GM12878 (cell line): ENCODE measurements around the gene FIG4. TPM values are rescaled to one million over a fixed set of nuclear protein-coding genes. Genes with fewer than 3 reads are reported as not detected.

Experiments
- ATAC-seq: fragments of 200-7000 bp; cut with Tn5 transposase; 3 replicates; pipeline ENCODE4 v1.9.1; 2020; ENCODE audit warnings: mild to moderate bottlenecking, moderate library complexity
- BruUV-seq: library from RNA; stranded (reverse); fragments of 400-500 nt; replicated peaks from 2 replicates; lab custom pipeline; 2021; lab: Mats Ljungman, UMichigan
- CTCF ChIA-PET: fragments of 300-600 bp; sonication (Branson Sonifier 250); formaldehyde crosslinking; extraction: SDS; loops from one replicate; lab custom pipeline; 2021; ENCODE audit warnings: inconsistent platforms; lab: Yijun Ruan, JAX
- POLR2A ChIA-PET: fragments of 350-600 bp; formaldehyde crosslinking; extraction: SDS; loops from one replicate; lab custom pipeline; 2021; ENCODE audit warnings: inconsistent platforms; lab: Charles Lee
- RAD21 ChIA-PET: fragments of 300-600 bp; sonication (Branson Sonifier 250); formaldehyde crosslinking; loops from one replicate; lab custom pipeline; 2023; ENCODE audit warnings: antibody characterized with exemption; ENCODE audit not compliant: unreplicated experiment; lab: Charles Lee
- SMC1A ChIA-PET: fragments of 300-600 bp; sonication (Branson Sonifier 250); formaldehyde crosslinking; loops from one replicate; lab custom pipeline; 2023; ENCODE audit not compliant: unreplicated experiment, uncharacterized antibody; lab: Charles Lee
- DNase-seq: peaks from one replicate; pipeline ENCODE4 v3.0.0-alpha.2; 2011; ENCODE audit warnings: low read depth, low spot score
- FAIRE-seq: peaks from 3 replicates; lab custom pipeline; 2011; peaks lifted over from hg19 to GRCh38; lab: Jason Lieb, UNC
- H2AFZ ChIP-seq: 2 replicates; pipeline ENCODE4 v1.6.0; 2011; ENCODE audit warnings: low read depth, low read length, control low read depth; ENCODE audit not compliant: control insufficient read depth
- H3K27ac ChIP-seq: 2 replicates; pipeline ENCODE4 v1.5.1; 2011; ENCODE audit warnings: control low read depth; ENCODE audit not compliant: control insufficient read depth, insufficient read depth
- H3K27me3 ChIP-seq, 2 experiments: replicated peaks in 1 of 2; 2 replicates each; pipeline versions ENCODE4 v1.6.0 to v1.6.1; 2011; ENCODE audit warnings: low read length in 1 of 2; ENCODE audit not compliant: control insufficient read depth in 2 of 2, insufficient read depth in 2 of 2
- H3K36me3 ChIP-seq, 2 experiments: 2 replicates each; pipeline ENCODE4 v1.5.1; 2011; ENCODE audit warnings: low read length in 1 of 2; ENCODE audit not compliant: control insufficient read depth in 2 of 2, insufficient read depth in 2 of 2
- H3K4me1 ChIP-seq: 2 replicates; pipeline ENCODE4 v1.6.1; 2011; ENCODE audit warnings: mild to moderate bottlenecking, low read length, moderate library complexity, mixed read lengths; ENCODE audit not compliant: control insufficient read depth, insufficient read depth
- H3K4me2 ChIP-seq: 2 replicates; pipeline ENCODE4 v1.6.0; 2011; ENCODE audit warnings: control low read depth; ENCODE audit not compliant: control insufficient read depth, insufficient read depth
- H3K4me3 ChIP-seq: fragments of 200-600 bp; sonication (generic); 2 replicates; pipeline ENCODE4 v1.5.1; 2016
- H3K79me2 ChIP-seq: 2 replicates; pipeline ENCODE4 v1.6.0; 2011; ENCODE audit warnings: low read length; ENCODE audit not compliant: control insufficient read depth, insufficient read depth
- H3K9ac ChIP-seq: 2 replicates; pipeline ENCODE4 v1.8.0; 2011; ENCODE audit warnings: low read length, control low read depth, mixed read lengths; ENCODE audit not compliant: control insufficient read depth, insufficient read depth
- H3K9me3 ChIP-seq: replicated peaks from 3 replicates; pipeline ENCODE4 v1.5.1; 2011; ENCODE audit warnings: mild to moderate bottlenecking, low read length; ENCODE audit not compliant: control insufficient read depth, insufficient read depth
- H4K20me1 ChIP-seq: 2 replicates; pipeline ENCODE4 v1.6.0; 2011; ENCODE audit not compliant: control insufficient read depth, insufficient read depth
- BRCA1 ChIP-seq: IDR thresholded peaks from 2 replicates; pipeline ENCODE4 v1.6.1; 2011; ENCODE audit warnings: low read depth, low read length, improper control_type of control experiment
- CBX3 ChIP-seq: fragments of 200-600 bp; sonication (generic); IDR thresholded peaks from 2 replicates; pipeline ENCODE4 v1.6.1; 2016; ENCODE audit warnings: low read depth, borderline replicate concordance
- ETV6 ChIP-seq, 2 experiments: fragments of 450-650 bp in 1 of 2; IDR thresholded peaks in 1 of 2; conservative IDR thresholded peaks in 1 of 2; 2 replicates each; pipeline ENCODE4 v1.6.1; 2014; ENCODE audit warnings: antibody characterized with exemption in 1 of 2, borderline replicate concordance in 1 of 2, low read depth in 1 of 2, mild to moderate bottlenecking in 1 of 2, moderate library complexity in 1 of 2
- NBN ChIP-seq: fragments of 450-650 bp; IDR thresholded peaks from 2 replicates; pipeline ENCODE4 v1.6.1; 2016
- NR2C1 ChIP-seq: fragments of 450-650 bp; IDR thresholded peaks from 2 replicates; pipeline ENCODE4 v1.6.1; 2017; ENCODE audit warnings: antibody characterized with exemption, mild to moderate bottlenecking, moderate library complexity
- POLR2AphosphoS2 ChIP-seq: IDR thresholded peaks from 2 replicates; pipeline ENCODE4 v1.6.1; 2011; ENCODE audit warnings: low read depth, mild to moderate bottlenecking, low read length, improper control_type of control experiment, moderate library complexity
- SMAD5 ChIP-seq: IDR thresholded peaks from 2 replicates; pipeline ENCODE4 v1.6.1; 2016; ENCODE audit warnings: antibody characterized with exemption, low read depth
- SMARCA5 ChIP-seq: fragments of 450-650 bp; IDR thresholded peaks from 2 replicates; pipeline ENCODE4 v1.6.1; 2017; ENCODE audit warnings: mild to moderate bottlenecking
- SMC3 ChIP-seq: IDR thresholded peaks from 2 replicates; pipeline ENCODE4 v1.6.1; 2011; ENCODE audit warnings: low read length, improper control_type of control experiment, borderline replicate concordance
- SP1 ChIP-seq: IDR thresholded peaks from one replicate; pipeline ENCODE4 v1.6.1; 2011; ENCODE audit warnings: low read depth, low read length
- TCF3 ChIP-seq: IDR thresholded peaks from 2 replicates; pipeline ENCODE4 v1.6.1; 2012; ENCODE audit warnings: low read depth, mild to moderate bottlenecking, low read length, borderline replicate concordance; ENCODE audit not compliant: insufficient read depth
- ZNF274 ChIP-seq: IDR thresholded peaks from one replicate; pipeline ENCODE4 v1.8.0; 2011; ENCODE audit not compliant: insufficient read length, insufficient read depth
- WGBS: methylation state at CpG from one replicate; pipeline ENCODE4 v1.1.6; 2016; ENCODE audit warnings: low lambda C conversion rate; ENCODE audit not compliant: insufficient replicate concordance, insufficient coverage; ENCODE audit errors: missing lambda C conversion rate; 5-methylcytosine and 5-hydroxymethylcytosine counted together
- in situ Hi-C: fragments of 300-500 bp; cut with MboI; formaldehyde crosslinking; loops from 9 replicates; pipeline ENCODE4 v1.14.3; 2018; ENCODE audit warnings: mixed read lengths
- intact Hi-C: fragments of 100-400 bp; cut with micrococcal nuclease; formaldehyde crosslinking; loops from one replicate; pipeline ENCODE4 v1.14.2; 2022; ENCODE audit not compliant: unreplicated experiment
- polyA plus RNA-seq, 11 experiments: library from polyadenylated mRNA; depleted of rRNA in 4 of 11; unstranded in 6 of 11; stranded (reverse) in 5 of 11; fragments of >200 nt; fragmentation: Nextera tagmentation in 4 of 11; fragmentation: Illumina TruSeq in 1 of 11; extraction: Ambion mirVana in 4 of 11; extraction: Trizol in 1 of 11; gene quantifications; 1 replicate in 1 of 11; 2 replicates in 10 of 11; pipeline versions ENCODE4 v1.2.1 to v1.2.3, GENCODE V29; 2011 to 2016; ENCODE audit warnings: inconsistent platforms in 2 of 11, missing spikeins in 2 of 11, low read depth in 1 of 11
- total RNA-seq, 4 experiments: library from RNA; depleted of rRNA in 3 of 4; stranded (reverse); fragments of >200 nt in 3 of 4; fragmentation: Illumina TruSeq in 1 of 4; extraction: Trizol in 1 of 4; gene quantifications; 2 replicates each; pipeline versions ENCODE4 v1.2.1 to v1.2.3, GENCODE V29; 2013 to 2021
- TF ChIP-seq, protein P1 (sequence below): fragments of 150-350 bp; IDR thresholded peaks from 2 replicates; pipeline ENCODE4 v1.6.1; 2016; ENCODE audit warnings: low read depth, low read length
- TF ChIP-seq, protein P2 (sequence below): IDR thresholded peaks from 2 replicates; pipeline ENCODE4 v1.6.1; 2012; ENCODE audit warnings: low read depth, low read length, improper control_type of control experiment

Gene FIG4
- total and polyA plus RNA-seq, 10 of the 15 experiments (the other 5 are each of a cell fraction or from before 2014, with no cell fraction given): 3.8 to 23.2 (median 11.8) TPM

DNA sequence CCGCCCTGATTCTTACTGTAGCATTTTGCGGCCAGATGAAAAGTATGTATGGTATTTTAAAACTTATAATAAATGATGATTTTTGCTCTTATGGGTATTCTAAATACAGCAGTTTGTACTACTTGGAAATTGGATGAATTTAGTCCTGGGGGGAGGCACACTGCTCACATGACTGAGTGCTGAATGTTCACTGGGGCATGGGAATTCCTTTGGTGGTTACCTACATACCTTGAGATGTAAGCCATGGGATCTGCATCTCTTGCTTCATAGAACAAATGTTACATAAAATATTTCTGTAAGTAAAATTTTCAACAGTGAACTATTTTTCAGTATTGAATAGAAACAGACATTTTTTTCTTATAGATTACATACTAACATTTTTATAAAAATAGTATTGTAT is 71.1 kb downstream of the FIG4 start:
- ChIA-PET CTCF (no interaction called here), RAD21 (no interaction called here), POLR2A (no interaction called here), SMC1A (interaction anchor here (0.7 kb wide), 1 partner anchor 17 kb away, joined by 3 read pairs; no protein-coding TSS in a partner anchor)
- Histone ChIP-seq H4K20me1 (no peaks in the 10 kb centered on the region), H2AFZ (no peak overlapping the region), H3K9ac (no peak overlapping the region), H3K4me1 (no peaks in the 10 kb centered on the region), H3K79me2 (no peaks in the 10 kb centered on the region), H3K27ac (no peak overlapping the region), H3K9me3 (no peaks in the 10 kb centered on the region), H3K36me3 (no peaks in the 10 kb centered on the region), H3K4me3 (no peak overlapping the region), H3K27me3 (no peaks in the 10 kb centered on the region), H3K4me2 (no peak overlapping the region)
- in situ Hi-C loops: no loop called here
- no peak for TF ChIP-seq TCF3
- no peak for TF ChIP-seq ZNF274
- TF ChIP-seq ETV6 (conservative IDR thresholded peaks at IDR 0.05 in 1 of 2, IDR thresholded peaks at IDR 0.05 in 1 of 2; ENCODE audit: borderline replicate concordance in 1 of 2, low read depth in 1 of 2): no peak
- intact Hi-C loops: no loop called here
- ATAC-seq (no peak), DNase-seq (no peak), FAIRE-seq (no peak)
- no TSS peak for BruUV-seq
- 98% methylated on average over 2 of the region's 2 CpGs for WGBS

DNA sequence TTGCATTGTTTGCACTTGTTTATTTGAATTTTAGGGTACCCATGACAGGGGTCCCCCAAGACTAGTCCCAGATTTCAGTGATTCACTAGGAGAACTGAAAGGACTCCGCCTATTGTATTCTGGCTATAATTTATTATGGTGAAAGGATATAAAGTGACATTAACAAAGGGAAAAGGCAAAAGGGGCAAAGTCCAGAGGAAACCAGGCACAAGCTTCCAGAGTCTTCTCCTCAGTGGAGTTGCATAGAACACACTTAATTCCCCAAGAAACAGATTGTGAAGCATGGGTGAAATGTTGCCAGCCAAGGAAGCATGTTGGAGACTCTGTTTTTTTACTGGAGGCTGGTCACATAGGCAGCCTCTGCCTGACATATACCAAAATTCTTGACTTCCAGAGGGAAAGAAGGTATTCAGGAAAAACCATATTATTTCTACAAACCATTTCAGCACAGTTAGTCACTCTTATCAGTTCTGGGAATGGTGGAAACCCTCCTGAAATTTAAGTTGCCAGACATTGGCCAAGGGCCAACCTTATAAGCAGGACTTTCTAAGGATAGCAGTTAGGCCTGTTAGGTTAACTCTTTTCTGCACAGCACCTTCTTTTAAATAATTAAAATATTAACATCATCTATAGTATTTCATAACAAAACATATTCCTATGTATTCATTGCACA is 71.8 kb downstream of the FIG4 start:
- no peaks in the 10 kb centered on the region for H3K36me3 ChIP-seq
- no peaks in the 10 kb centered on the region for H3K9me3 ChIP-seq
- no peak for ATAC-seq
- RAD21 ChIA-PET: no interaction called here
- BruUV-seq: no TSS peak
- FAIRE-seq: no peak
- H3K27ac ChIP-seq: no peak overlapping the region
- intact Hi-C loops: no loop called here
- in situ Hi-C loops: no loop called here
- H3K4me1 ChIP-seq: no peaks in the 10 kb centered on the region
- no peaks in the 10 kb centered on the region for H3K79me2 ChIP-seq
- 0% methylated on average over 1 of the region's 1 CpG for WGBS
- H3K27me3 ChIP-seq: no peaks in the 10 kb centered on the region
- CTCF ChIA-PET: no interaction called here
- no peak overlapping the region for H3K9ac ChIP-seq
- no peak for DNase-seq
- H4K20me1 ChIP-seq: no peaks in the 10 kb centered on the region
- SMC1A ChIA-PET: interaction anchor here (0.7 to 1.2 kb wide), 2 partner anchors 16 kb away, joined by 3 to 5 read pairs; no protein-coding TSS in a partner anchor
- no peak overlapping the region for H2AFZ ChIP-seq
- POLR2A ChIA-PET: no interaction called here
- H3K4me3 ChIP-seq: no peak overlapping the region
- H3K4me2 ChIP-seq: no peak overlapping the region
- no peak for TF ChIP-seq SMARCA5
- TF ChIP-seq NR2C1: no peak
- TF ChIP-seq SMC3: no peak
- TF ChIP-seq SP1: no peak
- no peak for TF ChIP-seq ETV6 (conservative IDR thresholded peaks at IDR 0.05 in 1 of 2, IDR thresholded peaks at IDR 0.05 in 1 of 2; ENCODE audit: borderline replicate concordance in 1 of 2, low read depth in 1 of 2)
- TF ChIP-seq, protein P1, sequence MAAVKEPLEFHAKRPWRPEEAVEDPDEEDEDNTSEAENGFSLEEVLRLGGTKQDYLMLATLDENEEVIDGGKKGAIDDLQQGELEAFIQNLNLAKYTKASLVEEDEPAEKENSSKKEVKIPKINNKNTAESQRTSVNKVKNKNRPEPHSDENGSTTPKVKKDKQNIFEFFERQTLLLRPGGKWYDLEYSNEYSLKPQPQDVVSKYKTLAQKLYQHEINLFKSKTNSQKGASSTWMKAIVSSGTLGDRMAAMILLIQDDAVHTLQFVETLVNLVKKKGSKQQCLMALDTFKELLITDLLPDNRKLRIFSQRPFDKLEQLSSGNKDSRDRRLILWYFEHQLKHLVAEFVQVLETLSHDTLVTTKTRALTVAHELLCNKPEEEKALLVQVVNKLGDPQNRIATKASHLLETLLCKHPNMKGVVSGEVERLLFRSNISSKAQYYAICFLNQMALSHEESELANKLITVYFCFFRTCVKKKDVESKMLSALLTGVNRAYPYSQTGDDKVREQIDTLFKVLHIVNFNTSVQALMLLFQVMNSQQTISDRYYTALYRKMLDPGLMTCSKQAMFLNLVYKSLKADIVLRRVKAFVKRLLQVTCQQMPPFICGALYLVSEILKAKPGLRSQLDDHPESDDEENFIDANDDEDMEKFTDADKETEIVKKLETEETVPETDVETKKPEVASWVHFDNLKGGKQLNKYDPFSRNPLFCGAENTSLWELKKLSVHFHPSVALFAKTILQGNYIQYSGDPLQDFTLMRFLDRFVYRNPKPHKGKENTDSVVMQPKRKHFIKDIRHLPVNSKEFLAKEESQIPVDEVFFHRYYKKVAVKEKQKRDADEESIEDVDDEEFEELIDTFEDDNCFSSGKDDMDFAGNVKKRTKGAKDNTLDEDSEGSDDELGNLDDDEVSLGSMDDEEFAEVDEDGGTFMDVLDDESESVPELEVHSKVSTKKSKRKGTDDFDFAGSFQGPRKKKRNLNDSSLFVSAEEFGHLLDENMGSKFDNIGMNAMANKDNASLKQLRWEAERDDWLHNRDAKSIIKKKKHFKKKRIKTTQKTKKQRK: no peak
- TF ChIP-seq BRCA1: no peak
- no peak for TF ChIP-seq POLR2AphosphoS2
- TF ChIP-seq NBN: no peak
- TF ChIP-seq, protein P2, sequence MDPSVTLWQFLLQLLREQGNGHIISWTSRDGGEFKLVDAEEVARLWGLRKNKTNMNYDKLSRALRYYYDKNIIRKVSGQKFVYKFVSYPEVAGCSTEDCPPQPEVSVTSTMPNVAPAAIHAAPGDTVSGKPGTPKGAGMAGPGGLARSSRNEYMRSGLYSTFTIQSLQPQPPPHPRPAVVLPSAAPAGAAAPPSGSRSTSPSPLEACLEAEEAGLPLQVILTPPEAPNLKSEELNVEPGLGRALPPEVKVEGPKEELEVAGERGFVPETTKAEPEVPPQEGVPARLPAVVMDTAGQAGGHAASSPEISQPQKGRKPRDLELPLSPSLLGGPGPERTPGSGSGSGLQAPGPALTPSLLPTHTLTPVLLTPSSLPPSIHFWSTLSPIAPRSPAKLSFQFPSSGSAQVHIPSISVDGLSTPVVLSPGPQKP: no peak
- no peak for TF ChIP-seq SMAD5
- no peak for TF ChIP-seq CBX3
